RPMI7951 (cell line): Measurements from ENCODE around the gene STX8. TPM values are rescaled to one million over a fixed set of nuclear protein-coding genes. Genes with fewer than 3 reads are reported as not detected.

Source experiments
- DNase-seq: peaks from one replicate; pipeline ENCODE4 v3.0.0-alpha.2; 2012; ENCODE audit warnings: low read depth
- total RNA-seq: library from RNA; depleted of rRNA; stranded (reverse); fragments of >200 nt; shearing (Covaris generic); gene quantifications from 2 replicates; pipeline ENCODE4 v1.2.3, GENCODE V29; 2014

Gene STX8
- total RNA-seq, 1 experiment from 2014 or later: 117 TPM

DNA sequence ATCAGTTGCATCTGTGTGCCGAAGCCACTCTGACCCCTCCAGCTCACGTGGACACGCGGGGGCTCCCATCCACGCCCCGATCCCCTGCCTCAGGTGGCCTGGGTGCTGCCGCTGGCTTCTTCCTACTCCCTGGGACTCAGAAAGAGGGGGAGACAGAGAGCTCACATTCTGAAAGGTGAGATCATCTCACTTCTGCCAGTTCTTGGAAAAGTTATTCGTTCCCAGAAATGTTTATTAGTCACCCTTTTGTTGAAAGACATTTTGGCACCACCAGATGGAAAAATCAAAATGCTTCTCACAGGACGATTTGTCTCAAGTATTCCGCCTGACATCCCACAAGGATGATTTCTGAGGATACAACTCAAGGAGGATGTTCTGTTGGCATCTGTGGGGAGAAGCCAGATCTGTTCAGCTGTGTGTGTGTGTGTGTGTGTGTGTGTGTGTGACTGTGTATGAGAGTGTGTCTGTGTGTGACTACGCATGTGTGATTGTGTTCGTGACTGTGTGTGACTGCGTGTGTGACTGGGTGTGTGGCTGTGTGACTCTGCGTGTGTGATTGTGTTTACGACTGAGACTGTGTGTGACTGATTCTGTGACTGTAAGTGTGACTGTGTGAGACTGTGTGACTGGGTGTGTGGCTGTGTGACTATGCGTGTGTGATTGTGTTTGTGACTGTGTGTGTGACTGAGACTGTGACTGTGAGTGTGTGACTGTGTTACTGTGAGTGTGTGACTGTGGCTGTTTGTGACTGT, 347.0 kb downstream of the STX8 start:
- peak; percentile 55 for DNase-seq

DNA sequence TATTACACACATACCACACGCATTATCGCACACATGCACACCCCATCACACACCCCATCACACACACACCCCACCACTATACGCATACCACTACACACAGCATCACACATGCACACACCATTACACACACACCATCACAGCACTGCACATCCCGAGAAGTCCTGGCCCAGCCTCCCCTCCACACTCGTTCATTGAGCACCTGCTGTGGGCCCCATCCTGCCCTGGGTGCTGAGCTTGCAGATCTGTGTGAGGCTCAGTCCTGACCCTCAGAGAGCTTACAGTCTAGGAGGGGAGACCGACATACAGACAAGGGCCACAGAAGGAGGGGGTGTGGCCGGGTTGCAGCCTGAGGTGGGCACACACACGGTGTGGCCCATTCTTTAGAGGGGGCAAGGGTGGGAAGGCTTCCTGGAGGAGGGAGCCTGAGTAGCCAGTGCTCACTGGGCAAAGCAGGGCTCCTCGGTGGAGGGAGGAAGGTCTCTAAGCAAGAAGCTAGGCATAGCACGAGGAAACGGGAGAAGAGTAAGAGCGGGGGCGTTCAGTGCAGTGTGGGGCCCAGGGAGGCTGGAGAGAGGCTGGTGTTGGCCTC, 347.7 kb downstream of the STX8 start:
- no peak for DNase-seq

DNA sequence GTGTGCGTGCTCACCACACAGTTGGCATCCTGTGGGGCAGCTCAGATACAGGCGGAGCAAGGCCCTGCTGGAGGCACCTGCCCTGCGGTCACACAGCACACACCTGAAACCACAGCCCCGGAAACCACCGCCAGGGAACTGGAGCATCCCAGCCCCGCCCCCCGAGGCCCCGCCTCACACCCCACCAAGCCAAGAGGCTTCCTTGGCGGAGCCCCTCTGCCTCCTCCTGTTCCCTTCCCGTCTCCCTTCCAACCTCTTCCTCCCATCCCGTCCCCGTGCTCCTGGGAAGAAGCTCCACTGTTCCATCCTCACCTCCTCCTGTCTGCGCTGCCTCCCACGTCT, 348.9 kb downstream of the STX8 start:
- DNase-seq: no peak

DNA sequence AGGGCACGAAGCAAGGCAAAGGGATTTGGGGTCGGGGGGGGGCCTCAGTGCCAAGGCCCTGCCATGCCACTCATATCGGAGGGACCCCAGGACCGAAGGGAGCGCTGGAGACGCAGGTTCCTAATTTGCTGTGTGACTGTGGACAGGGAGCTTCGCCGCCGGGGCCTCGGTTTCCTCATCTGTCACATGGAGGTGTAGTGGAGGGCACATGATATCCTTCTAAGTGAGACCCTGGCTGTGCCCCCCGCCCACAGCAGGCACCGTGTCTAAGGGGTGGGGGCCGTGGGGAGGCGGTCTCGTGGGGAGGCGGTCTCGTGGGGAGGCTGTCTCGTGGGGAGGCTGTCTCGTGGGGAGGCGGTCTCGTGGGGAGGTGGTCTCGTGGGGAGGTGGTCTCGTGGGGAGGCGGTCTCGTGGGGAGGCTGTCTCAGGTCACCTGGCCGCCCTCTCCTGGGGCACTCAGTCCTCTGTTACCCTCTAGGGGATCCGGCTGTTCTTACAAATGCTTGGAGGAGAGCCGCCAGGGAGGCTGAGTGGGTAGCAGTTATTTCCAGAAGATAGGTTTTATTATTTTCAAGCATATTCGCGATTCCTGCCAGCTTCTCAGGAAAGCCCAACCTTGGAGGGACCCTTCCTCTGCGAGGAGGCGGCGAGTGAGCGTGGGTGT, 349.4 kb downstream of the STX8 start:
- no peak for DNase-seq

DNA sequence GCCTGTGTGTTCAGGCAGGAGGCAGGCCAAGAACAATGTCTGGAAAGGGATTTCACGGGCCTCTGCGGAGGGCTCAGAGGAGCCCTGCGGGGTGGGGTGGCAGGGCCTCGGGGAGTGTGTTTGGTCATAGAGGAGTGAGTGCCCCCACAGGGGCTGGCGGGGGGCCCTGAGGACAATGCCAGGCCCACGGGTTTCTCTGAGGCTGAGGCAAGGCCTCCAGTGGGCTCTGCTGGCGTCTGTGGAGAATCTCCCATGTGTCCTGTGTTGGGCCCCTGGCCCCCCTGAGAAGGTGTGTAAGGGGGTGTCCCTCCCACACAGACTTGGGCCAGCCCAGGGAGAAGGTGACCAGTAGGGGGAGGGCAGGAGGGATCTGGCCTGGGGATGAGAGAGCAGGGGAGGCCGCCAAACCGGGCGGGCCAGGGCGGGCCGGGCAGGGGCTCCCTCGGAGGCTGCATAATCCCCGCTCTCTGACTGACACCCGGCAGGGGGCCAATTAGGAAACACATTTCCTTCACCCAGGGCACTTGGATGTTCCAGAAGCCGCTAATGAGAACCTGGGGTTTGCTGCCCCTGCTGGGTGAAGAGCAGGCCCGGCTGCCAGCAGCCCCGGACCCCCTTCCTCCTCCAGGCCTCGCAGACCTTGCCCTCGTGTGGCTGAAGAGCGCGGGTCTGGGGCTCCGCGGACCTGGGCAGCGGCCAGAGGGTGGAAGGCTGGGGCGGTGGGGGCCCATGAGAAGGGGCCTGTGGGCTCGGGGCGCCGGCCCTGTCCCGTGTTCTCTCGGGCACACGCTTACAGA, 350.1 kb downstream of the STX8 start:
- no peak for DNase-seq

DNA sequence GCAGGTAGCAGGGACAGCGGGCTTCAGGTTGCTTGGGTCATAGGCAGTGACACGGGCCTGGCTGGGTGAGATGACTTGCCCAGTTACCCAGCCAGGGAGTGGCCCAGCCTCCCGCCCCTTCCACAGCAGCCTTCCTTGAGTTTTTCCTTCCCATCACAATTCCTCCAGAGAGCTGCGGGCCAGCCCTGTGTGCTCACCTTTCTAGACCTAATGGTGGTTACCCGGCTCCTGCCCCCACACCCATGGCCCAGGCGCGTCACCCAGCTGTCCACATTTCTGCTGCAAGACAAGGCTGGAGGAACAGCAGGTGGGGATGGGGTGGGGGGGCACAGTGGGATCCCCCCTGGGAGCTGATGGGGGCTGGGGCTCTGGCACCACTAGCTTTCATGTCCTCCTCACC, 351.1 kb downstream of the STX8 start:
- DNase-seq: no peak

DNA sequence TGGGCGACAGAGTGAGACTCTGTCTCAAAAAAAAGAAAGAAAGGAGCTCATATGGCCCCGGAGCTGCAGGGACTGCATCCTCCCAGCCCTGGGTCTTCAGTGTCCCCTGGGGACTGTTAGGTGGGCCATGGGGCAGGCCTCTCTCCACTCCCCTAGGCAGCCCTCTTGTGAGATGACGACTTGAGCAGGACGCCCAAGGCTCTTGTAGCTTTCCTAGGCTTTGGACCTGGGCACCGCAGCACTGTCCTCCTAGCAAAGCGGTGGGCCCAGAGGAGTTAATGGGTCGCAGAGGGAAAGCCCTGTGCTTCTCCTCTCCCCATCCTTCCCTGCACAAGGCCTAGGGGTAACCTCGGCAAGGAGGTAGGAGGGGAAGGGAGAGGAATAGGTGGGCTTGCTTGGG, 352.1 kb downstream of the STX8 start:
- DNase-seq: no peak

DNA sequence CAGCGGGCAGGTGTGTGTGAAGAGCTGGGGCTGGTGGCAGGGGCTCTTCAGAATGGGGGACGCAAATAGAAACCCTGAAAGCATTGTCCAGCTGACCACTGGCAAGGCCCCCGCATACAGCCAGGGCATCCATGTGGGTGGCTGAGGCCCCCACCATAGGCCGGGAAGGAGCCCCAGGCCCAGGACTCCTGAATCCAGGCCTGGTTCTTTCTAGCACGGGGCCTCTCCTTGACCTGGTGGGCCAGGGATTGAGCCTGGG, 353.8 kb downstream of the STX8 start:
- DNase-seq: no peak

DNA sequence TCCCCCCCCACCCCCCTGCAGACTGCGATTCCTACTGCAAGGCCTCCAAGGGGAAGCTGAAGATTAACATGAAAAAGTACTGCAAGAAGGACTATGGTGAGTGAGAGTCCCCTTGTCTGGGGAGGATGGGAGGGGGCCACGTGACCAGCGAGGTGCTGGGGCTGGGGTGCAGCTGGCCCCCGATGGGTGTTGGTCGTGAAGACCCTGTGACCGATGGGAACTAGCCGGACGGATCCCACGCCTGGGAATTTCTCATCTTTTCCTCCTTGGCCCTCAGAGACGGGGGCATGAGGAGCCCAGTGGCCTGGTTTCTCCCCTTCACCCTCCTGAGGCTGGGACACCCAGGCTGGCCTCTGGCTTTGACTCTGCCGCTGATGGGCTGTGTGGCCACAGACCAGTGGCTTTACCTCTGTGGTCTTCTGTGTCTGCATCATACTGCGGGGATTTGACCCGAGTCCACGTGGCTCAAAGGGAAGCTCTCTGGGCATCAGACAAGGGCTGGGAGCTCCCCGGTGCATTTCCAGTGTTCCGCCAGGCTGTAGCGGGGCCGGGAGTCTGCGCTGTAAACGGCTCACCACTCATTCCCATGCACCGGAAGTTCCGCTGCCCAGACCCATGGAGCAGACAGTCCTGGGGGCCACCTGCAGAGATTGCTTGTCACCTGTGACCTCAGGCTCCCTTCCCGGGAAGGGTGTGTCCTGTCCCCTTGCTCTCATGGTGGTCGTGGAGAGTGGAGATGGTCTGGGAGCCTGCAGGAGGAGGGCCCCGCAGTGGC, 354.3 kb downstream of the STX8 start:
- no peak for DNase-seq

DNA sequence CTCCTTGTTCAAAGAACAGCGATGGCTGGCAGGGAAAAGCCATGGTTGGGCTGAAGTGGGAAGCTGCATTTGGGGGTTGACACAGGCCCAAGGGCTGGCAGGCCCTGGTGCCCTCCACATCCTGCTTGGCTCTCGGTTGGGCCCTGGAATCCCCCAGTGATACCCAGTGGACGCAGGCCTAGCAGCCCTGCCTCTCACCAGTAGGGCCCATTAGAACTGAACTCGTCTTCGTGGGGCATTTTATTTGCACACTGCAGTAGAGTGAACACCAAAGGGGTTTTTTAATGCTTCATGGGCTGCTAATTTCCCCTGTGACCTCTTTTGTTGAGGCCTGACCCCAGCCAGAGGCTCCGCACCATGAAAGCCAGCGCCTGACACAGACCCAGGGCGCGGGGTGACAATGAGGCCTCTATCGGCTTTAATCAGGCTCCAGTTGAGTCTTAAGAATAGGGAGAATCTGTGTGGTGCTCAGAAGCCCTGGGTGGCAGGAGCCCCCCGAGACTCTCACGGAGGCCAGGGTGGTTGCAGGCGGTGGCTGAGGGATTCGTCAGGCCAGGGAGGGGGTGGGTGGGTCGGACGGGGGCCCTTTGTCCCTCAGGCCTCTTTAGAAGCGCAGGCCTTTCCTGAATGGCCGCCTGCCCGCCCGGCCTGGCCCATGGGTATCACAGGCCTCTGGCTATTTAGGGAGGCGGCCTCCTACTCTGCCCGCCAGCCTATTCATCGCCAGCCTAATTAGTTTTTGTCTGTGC, 355.0 kb downstream of the STX8 start:
- no peak for DNase-seq

DNA sequence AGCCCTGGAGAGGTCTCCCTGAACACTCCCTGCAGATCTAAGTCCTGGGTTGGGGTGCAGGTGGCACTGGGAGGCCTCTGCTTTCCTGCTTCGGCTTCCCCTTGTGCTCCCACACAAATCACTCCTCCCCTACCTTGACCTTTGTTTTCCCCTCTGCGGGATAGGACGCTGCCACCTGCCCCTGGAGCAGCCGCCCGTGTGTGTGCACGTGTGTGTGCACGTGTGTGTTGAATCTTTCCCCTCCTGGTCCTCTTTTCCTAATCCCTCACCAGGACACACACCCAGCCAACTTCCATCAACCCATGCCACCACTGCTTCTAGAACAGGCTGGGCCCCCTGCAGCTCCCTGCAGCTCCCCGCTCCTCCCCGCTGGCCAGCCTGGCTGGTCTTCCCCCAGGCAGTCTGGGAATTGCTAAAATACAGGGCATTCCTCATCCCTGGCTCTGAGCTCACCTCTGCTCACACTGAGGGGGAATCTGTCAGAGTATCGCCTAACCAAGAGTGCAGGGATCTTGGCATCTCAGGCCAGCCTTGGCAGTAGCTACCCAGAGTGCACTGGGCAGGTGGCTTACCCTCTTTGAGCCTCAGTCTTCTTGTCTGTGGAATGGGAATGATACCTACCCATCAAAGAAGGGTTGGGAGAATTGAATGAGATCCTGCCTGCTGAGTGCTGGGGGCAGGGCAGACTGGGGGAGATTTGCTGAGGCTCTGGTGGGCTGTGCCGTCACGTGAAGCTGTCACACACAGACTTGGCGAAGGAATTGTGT, 355.8 kb downstream of the STX8 start:
- DNase-seq: no peak

DNA sequence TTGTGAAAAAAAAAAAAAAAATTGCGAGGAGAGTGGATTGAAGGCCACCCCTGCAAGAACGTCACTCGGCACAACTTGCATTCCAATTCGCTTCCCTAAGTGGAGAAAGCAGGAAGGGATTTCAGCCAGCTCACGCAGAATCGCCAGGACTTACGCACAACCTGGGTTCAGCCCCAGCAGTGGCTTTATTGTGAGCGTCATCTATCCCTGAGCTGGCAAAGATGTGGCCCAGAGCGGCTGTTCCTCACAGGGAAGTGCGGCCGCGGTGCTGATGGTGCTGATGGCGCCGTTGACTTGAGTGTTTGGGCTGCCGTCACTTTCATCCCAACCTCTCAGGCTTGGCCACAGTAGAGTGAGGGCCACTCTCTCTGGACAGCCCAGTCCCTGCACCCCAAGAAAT, 356.7 kb downstream of the STX8 start:
- no peak for DNase-seq

DNA sequence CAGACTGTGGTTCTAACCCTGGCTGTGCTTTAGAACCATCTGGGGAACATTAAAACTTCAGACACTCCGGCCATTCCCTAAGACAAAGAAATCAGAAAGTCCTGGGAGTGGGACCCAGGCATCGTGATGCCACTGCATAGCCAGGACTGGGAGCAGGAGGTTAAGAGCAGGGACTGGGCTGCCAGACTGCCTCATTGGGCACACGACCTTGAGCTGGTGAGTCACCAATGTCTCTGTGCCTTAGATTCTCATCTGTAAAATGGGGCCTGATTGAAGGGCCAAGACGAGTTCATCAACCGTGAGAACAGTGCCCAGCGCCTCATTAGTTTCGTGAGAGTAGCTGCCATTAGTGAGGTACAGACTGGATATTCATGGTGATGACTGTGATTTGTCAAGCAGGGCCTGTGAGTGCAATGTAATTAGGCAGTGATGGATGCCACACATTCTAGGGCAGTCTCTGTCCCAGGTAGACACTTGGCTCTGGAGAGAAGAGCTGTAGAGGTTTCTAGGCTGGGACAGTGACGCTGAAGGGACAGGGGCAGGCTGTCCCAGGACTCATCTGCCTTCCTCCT, 357.5 kb downstream of the STX8 start:
- no peak for DNase-seq

DNA sequence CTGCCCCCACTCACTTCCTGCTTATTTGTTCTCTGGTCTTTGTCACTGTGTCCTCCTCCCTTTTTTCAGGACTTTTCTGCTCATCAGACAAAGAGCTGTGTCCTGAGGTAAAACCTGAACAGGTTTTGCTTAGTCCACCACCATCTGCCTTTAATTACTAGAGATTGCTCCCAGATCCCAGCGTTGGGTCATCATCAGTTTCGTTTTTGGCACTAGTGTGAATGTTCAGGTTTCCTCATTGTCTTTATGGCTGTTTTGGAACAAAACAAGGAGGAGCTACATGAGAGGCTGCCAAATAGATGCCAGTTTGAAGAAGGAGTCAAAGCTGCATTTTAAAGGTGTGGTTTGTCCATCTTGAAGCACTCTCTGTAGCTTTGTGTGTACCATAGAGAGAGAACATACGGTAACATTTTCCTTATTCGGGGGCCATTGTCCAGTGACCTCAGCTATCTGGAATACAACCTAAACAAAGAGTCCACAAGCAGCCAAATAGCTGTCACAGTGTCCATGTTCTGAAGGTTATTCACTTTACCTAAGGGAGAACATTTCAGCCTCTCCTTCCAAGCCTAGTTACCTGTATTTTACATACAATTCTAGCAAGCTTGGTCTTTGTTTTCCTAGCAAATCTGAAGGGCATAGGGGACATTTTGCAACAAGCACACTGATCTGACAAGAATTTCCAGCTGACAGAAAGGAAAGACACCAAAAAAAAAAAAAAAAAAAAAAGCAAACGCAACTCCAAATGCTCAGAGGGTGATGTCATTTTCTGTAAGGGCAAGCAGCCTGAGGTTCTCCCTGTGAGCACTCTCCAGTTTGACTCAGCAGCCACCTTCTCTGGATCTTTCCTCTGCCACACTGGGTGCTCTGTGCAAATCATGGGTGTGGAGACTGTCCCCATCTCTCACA, 358.2 kb downstream of the STX8 start:
- DNase-seq: peak; percentile 48

DNA sequence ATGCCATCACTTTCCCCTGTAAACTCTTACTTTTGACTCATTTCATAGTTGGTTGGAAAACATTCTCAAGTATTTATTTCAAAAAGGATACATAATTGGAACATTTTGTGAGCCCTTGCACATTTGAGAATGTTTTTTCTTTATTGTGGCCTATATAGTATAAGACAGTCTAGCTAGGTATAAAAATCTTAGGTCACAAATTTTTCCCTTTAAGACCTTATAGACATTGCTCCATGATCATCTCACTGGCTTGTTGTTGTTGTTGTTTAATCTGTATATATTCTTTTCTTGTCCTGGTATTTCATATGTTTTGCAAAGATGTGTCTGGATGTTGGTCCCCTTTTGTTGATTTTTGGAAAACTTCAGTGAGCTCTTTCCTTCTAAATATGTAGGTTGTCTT, 360.2 kb downstream of the STX8 start:
- no peak for DNase-seq

DNA sequence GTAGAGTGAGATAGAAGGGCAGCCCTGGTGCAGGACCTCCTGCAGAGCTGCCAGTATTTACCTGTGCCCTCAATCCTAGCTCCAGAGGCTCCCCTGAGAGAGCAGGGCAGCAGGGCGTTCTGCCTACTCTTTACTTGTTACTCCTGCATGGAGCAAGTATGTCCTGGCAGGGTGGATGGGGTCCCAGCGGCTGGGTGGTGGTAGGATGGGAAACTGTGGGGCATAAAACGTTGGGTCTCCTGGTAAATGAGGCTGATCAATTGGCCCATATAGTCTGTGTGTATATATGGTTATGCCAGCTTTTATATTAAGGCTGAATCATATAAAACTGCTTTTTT, 362.3 kb downstream of the STX8 start:
- DNase-seq: no peak

DNA sequence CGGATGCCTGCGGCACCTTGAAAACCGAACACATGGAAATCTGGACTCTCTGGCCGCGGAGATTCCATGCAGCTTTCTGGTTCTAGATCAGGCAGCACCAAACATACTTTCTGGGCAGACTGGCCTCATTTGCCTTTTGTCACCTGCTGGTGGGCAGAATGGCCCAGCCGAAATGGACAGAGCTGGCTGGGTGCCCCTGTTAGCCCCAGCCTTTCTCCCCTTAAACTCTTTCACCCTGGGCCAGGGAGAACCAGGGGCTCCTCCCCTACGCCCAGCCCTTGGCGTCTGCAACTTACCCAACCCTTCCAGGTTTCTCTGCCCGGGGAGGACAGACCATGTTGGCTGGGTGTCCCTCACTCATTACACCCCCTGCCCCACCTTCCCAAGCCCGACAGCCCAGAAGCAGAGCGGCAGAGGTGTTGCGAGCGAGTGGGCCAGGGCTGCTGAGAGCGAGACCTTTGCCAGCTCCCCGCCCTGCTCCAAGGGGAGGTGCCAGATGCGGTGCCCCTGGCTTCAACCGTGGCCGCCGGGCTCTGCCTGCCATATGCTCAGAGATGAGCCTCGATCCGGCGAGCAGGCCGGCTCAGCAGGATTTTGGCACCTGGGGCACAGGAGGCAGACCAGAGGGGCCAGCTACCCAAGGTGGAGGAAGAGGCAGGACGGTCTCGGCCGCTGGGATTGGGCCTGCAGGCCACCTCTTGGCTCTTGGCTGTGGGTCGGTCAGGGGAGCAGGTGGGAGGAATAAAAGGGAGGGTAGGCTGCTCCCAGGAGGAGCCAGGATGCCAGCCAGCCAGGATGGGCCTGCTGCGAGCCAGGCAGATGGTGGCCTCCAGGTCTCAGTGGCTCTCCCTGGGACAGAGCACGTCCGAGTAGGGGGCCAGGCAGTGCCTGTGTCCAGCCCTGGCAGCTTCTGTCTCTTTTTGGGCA, 363.0 kb downstream of the STX8 start:
- no peak for DNase-seq

DNA sequence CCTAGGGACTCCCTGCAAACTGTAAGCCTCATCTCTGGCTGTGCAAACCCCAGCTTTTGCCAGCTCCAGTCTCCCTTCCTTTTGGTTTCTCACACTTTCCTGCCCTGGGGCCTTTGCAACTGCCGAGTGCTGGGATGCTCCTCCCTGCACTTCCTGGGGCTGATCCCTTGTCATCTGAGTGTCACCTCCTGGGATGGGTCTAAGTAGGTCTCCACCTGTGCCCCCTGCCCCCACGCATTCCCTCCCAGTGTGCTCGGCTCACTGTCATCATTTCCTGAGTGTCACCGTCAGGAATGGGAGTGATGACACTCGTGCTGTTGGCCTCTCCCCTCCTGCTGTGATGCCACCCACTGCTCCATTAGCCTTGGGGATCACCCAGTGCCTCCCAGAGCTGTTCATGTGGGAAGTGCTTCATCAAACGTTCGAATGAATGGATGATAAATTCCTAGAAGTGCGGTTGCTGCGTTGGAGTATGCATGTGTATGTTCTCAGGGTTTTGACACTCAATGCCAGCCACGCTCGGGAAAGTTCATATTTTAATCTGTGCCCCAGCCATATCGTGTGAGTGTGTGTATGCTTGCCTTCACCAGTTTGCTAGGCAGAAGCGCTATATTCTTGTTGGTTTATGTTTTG, 364.4 kb downstream of the STX8 start:
- peak; percentile 41 for DNase-seq
